GM12872 (cell line): ENCODE measurements around the gene KLF7.

Experiments
- CTCF ChIP-seq: IDR thresholded peaks from 3 replicates; pipeline ENCODE4 v1.5.1; 2011; ENCODE audit warnings: low read depth, mild to moderate bottlenecking, low read length, moderate library complexity; ENCODE audit not compliant: insufficient read depth

Gene KLF7

GRCh38 chr2:207201416-207201815, 35.7 kb upstream of the KLF7 start:
- no peak for TF ChIP-seq CTCF

- TF ChIP-seq CTCF: no peak
Measured at GRCh38 chr2:207200136-207200535, 34.4 kb upstream of the KLF7 start.

- no peak for TF ChIP-seq CTCF
Measured at GRCh38 chr2:207194028-207194427, 28.3 kb upstream of the KLF7 start.

GRCh38 chr2:207188626-207189419, 23.1 kb upstream of the KLF7 start:
- no peak for TF ChIP-seq CTCF

- TF ChIP-seq CTCF: no peak
Measured at GRCh38 chr2:207185372-207185771, 19.6 kb upstream of the KLF7 start.

- no peak for TF ChIP-seq CTCF
Measured at GRCh38 chr2:207184768-207185167, 19.0 kb upstream of the KLF7 start.

- TF ChIP-seq CTCF: no peak
Measured at GRCh38 chr2:207184348-207184747, 18.6 kb upstream of the KLF7 start.
